Measurements from ENCODE around the gene APEH.

- TF ChIP-seq CTCF (IDR thresholded peaks at IDR 0.05) (no peak), EZH2 (IDR thresholded peaks at IDR 0.05; ENCODE audit: borderline replicate concordance, insufficient read depth, low read depth, low read length, poor library complexity, severe bottlenecking) (no peak)
Observed at GRCh38 chr3:49732597-49732996, 58.4 kb downstream of the APEH start.

All from B cell (primary cell).